ENCODE data around the gene ILF2.

ILF2 gene

GRCh38 chr1:153652805-153653500 lies 17.8 kb downstream of the ILF2 start:
- H3K4me3 ChIP-seq (ENCODE audit: low read length in 2 of 2): no peak overlapping the region
- no peak for DNase-seq (ENCODE audit: low spot score)
- WGBS, 2 donors (ENCODE audit: extremely low coverage in 2 of 2, insufficient read length in 2 of 2, insufficient replicate concordance in 1 of 2): no CpG with 5 or more reads among the region's 3 CpGs
- H4K91ac ChIP-seq (ENCODE audit: low read depth, low read length, poor library complexity): no peak overlapping the region
- H3K9ac ChIP-seq (ENCODE audit: low read depth, low read length, poor library complexity): no peak overlapping the region
- H2BK12ac ChIP-seq (ENCODE audit: low read length): no peak overlapping the region
- H3K27ac ChIP-seq (replicated peaks; ENCODE audit: low read length): no peak overlapping the region
- H3K79me1 ChIP-seq (ENCODE audit: low read depth, low read length): no peaks in the 10 kb centered on the region
- peaks cover 0 to 2% of the 10 kb centered on the region in 2 donors for H3K4me1 ChIP-seq (ENCODE audit: control insufficient read depth in 2 of 2, insufficient read depth in 1 of 2, low read depth in 1 of 2, low read length in 2 of 2)
- no peak overlapping the region for H3K14ac ChIP-seq (ENCODE audit: low read length)
- H2AFZ ChIP-seq (ENCODE audit: low read length): no peak overlapping the region
- no peak overlapping the region for H2AK5ac ChIP-seq (ENCODE audit: low read depth, low read length)
- H3K9me3 ChIP-seq (replicated peaks in 1 of 2; ENCODE audit: control insufficient read depth in 2 of 2, insufficient read depth in 1 of 2, low read depth in 1 of 2, low read length in 2 of 2): no peaks in the 10 kb centered on the region
- H3K18ac ChIP-seq (ENCODE audit: low read length): no peak overlapping the region
- H2BK120ac ChIP-seq (ENCODE audit: low read depth, low read length): no peak overlapping the region
- H2BK15ac ChIP-seq (ENCODE audit: low read length): no peak overlapping the region
- no peaks in the 10 kb centered on the region for H3K36me3 ChIP-seq (replicated peaks in 1 of 2; ENCODE audit: control insufficient read depth in 2 of 2, insufficient read depth in 2 of 2, low read length in 2 of 2)
- no peak overlapping the region for H3K23ac ChIP-seq (ENCODE audit: low read depth, low read length, poor library complexity)
- no peak overlapping the region for H3K4me2 ChIP-seq (ENCODE audit: insufficient read depth, low read length, poor library complexity, severe bottlenecking)
- H3K27me3 ChIP-seq (ENCODE audit: control insufficient read depth in 3 of 3, insufficient read depth in 3 of 3, low read depth in 1 of 3, low read length in 3 of 3): no peaks in the 10 kb centered on the region
- no peak overlapping the region for H3K4ac ChIP-seq (ENCODE audit: low read length)
- H4K8ac ChIP-seq (ENCODE audit: low read depth, low read length): no peak overlapping the region
- no peak overlapping the region for H2BK5ac ChIP-seq (ENCODE audit: low read length)

GRCh38 chr1:153651771-153652170 lies 19.0 kb downstream of the ILF2 start:
- WGBS, 2 donors (ENCODE audit: extremely low coverage in 2 of 2, insufficient read length in 2 of 2, insufficient replicate concordance in 1 of 2): no CpG with 5 or more reads among the region's 1 CpG
- peak overlapping the region; percentile 8 for H3K18ac ChIP-seq (ENCODE audit: low read length)
- H3K27me3 ChIP-seq (ENCODE audit: control insufficient read depth in 3 of 3, insufficient read depth in 3 of 3, low read depth in 1 of 3, low read length in 3 of 3): no peaks in the 10 kb centered on the region
- peaks cover 0 to 8% of the 10 kb centered on the region in 2 donors for H3K36me3 ChIP-seq (replicated peaks in 1 of 2; ENCODE audit: control insufficient read depth in 2 of 2, insufficient read depth in 2 of 2, low read length in 2 of 2)
- H2BK15ac ChIP-seq (ENCODE audit: low read length): no peak overlapping the region
- peak overlapping the region; percentile 12 for H3K9ac ChIP-seq (ENCODE audit: low read depth, low read length, poor library complexity)
- H2BK12ac ChIP-seq (ENCODE audit: low read length): no peak overlapping the region
- H3K14ac ChIP-seq (ENCODE audit: low read length): no peak overlapping the region
- peak overlapping the region in 1 of 2 donors; percentile 33 for H3K4me3 ChIP-seq (ENCODE audit: low read length in 2 of 2)
- no peak overlapping the region for H4K91ac ChIP-seq (ENCODE audit: low read depth, low read length, poor library complexity)
- H3K4me2 ChIP-seq (ENCODE audit: insufficient read depth, low read length, poor library complexity, severe bottlenecking): no peak overlapping the region
- H3K4ac ChIP-seq (ENCODE audit: low read length): no peak overlapping the region
- no peaks in the 10 kb centered on the region for H3K79me1 ChIP-seq (ENCODE audit: low read depth, low read length)
- no peak overlapping the region for H2AFZ ChIP-seq (ENCODE audit: low read length)
- H3K9me3 ChIP-seq (replicated peaks in 1 of 2; ENCODE audit: control insufficient read depth in 2 of 2, insufficient read depth in 1 of 2, low read depth in 1 of 2, low read length in 2 of 2): no peaks in the 10 kb centered on the region
- H3K23ac ChIP-seq (ENCODE audit: low read depth, low read length, poor library complexity): no peak overlapping the region
- H3K27ac ChIP-seq (replicated peaks; ENCODE audit: low read length): no peak overlapping the region
- no peak for DNase-seq (ENCODE audit: low spot score)
- peak overlapping the region; percentile 68 for H2AK5ac ChIP-seq (ENCODE audit: low read depth, low read length)
- no peak overlapping the region for H2BK120ac ChIP-seq (ENCODE audit: low read depth, low read length)
- H3K4me1 ChIP-seq (ENCODE audit: control insufficient read depth in 2 of 2, insufficient read depth in 1 of 2, low read depth in 1 of 2, low read length in 2 of 2): peaks cover 0 to 3% of the 10 kb centered on the region in 2 donors
- H4K8ac ChIP-seq (ENCODE audit: low read depth, low read length): no peak overlapping the region
- no peak overlapping the region for H2BK5ac ChIP-seq (ENCODE audit: low read length)

GRCh38 chr1:153649863-153650235 lies 20.9 kb downstream of the ILF2 start:
- Histone ChIP-seq H3K4me1 (ENCODE audit: control insufficient read depth in 2 of 2, insufficient read depth in 1 of 2, low read depth in 1 of 2, low read length in 2 of 2) (peaks cover 0 to 3% of the 10 kb centered on the region in 2 donors), H3K4me3 (ENCODE audit: low read length in 2 of 2) (peak overlapping the region in 1 of 2 donors; percentile 44)
- DNase-seq (ENCODE audit: low spot score): no peak

DNA sequence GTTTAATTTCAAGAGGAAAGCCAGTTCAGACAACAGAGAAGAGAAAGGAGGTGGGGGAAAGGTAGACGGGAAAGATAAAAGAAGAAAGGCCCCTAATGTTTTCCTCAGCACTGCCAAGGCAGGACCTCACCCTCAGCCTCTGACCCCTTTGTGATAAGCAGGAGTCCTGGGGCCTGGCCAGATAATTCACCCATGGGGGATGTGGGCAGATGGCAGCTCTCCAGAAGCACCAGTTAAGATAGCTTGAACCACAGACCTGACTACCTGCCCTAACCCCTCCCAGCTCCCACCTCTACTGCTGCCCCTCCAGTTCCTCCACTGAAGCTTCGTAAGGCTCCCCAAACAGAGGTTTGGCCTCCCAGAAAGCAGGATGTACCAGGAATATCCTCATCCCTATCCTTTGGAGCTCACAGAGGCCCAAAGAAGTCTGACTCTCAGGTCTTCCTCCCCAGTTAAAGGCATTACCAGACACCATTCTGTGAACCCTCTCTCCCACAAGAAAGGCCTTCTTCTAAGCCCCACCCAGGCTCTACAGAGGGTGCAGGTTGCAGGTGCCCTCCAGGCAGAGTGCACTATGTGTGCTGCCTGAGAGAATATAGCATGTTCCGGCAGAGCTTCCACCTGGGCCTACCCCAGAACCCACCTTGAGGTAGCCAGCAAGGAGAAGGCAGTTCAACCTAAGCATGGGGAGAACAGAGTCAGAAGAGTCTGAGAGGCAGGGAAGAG lies 21.5 kb downstream of the ILF2 start:
- Histone ChIP-seq H3K4me3 (ENCODE audit: low read length in 2 of 2) (no peak overlapping the region), H3K14ac (ENCODE audit: low read length) (no peak overlapping the region), H3K23ac (ENCODE audit: low read depth, low read length, poor library complexity) (no peak overlapping the region), H3K4me1 (ENCODE audit: control insufficient read depth in 2 of 2, insufficient read depth in 1 of 2, low read depth in 1 of 2, low read length in 2 of 2) (peaks cover 0 to 3% of the 10 kb centered on the region in 2 donors), H3K79me1 (ENCODE audit: low read depth, low read length) (no peaks in the 10 kb centered on the region), H3K9ac (ENCODE audit: low read depth, low read length, poor library complexity) (no peak overlapping the region), H3K18ac (ENCODE audit: low read length) (no peak overlapping the region), H2BK15ac (ENCODE audit: low read length) (no peak overlapping the region), H4K8ac (ENCODE audit: low read depth, low read length) (no peak overlapping the region), H2BK120ac (ENCODE audit: low read depth, low read length) (no peak overlapping the region), H2AFZ (ENCODE audit: low read length) (no peak overlapping the region), H3K4ac (ENCODE audit: low read length) (no peak overlapping the region), H3K27ac (replicated peaks; ENCODE audit: low read length) (no peak overlapping the region), H2AK5ac (ENCODE audit: low read depth, low read length) (peak overlapping the region; percentile 12), H3K27me3 (ENCODE audit: control insufficient read depth in 3 of 3, insufficient read depth in 3 of 3, low read depth in 1 of 3, low read length in 3 of 3) (no peaks in the 10 kb centered on the region), H2BK5ac (ENCODE audit: low read length) (peak overlapping the region; percentile 5), H2BK12ac (ENCODE audit: low read length) (no peak overlapping the region), H3K4me2 (ENCODE audit: insufficient read depth, low read length, poor library complexity, severe bottlenecking) (no peak overlapping the region), H3K36me3 (replicated peaks in 1 of 2; ENCODE audit: control insufficient read depth in 2 of 2, insufficient read depth in 2 of 2, low read length in 2 of 2) (peaks cover 12 to 33% of the 10 kb centered on the region in 2 donors), H3K9me3 (replicated peaks in 1 of 2; ENCODE audit: control insufficient read depth in 2 of 2, insufficient read depth in 1 of 2, low read depth in 1 of 2, low read length in 2 of 2) (no peaks in the 10 kb centered on the region), H4K91ac (ENCODE audit: low read depth, low read length, poor library complexity) (no peak overlapping the region)
- DNase-seq (ENCODE audit: low spot score): no peak
- WGBS, 2 donors (ENCODE audit: extremely low coverage in 2 of 2, insufficient read length in 2 of 2, insufficient replicate concordance in 1 of 2): no CpG with 5 or more reads among the region's 3 CpGs

More at GRCh38 chr1:153649863-153650235, 20.9 kb downstream of the ILF2 start:
- no peak overlapping the region for H3K14ac ChIP-seq (ENCODE audit: low read length)
- no peak overlapping the region for H3K4ac ChIP-seq (ENCODE audit: low read length)
- H3K79me1 ChIP-seq (ENCODE audit: low read depth, low read length): no peaks in the 10 kb centered on the region
- H2BK5ac ChIP-seq (ENCODE audit: low read length): no peak overlapping the region
- no peak overlapping the region for H2BK12ac ChIP-seq (ENCODE audit: low read length)
- H2BK15ac ChIP-seq (ENCODE audit: low read length): no peak overlapping the region
- H2BK120ac ChIP-seq (ENCODE audit: low read depth, low read length): no peak overlapping the region
- no peak overlapping the region for H4K91ac ChIP-seq (ENCODE audit: low read depth, low read length, poor library complexity)
- no peak overlapping the region for H3K23ac ChIP-seq (ENCODE audit: low read depth, low read length, poor library complexity)
- no peaks in the 10 kb centered on the region for H3K27me3 ChIP-seq (ENCODE audit: control insufficient read depth in 3 of 3, insufficient read depth in 3 of 3, low read depth in 1 of 3, low read length in 3 of 3)
- no peak overlapping the region for H3K27ac ChIP-seq (replicated peaks; ENCODE audit: low read length)
- H3K4me2 ChIP-seq (ENCODE audit: insufficient read depth, low read length, poor library complexity, severe bottlenecking): no peak overlapping the region
- H2AK5ac ChIP-seq (ENCODE audit: low read depth, low read length): no peak overlapping the region
- no peak overlapping the region for H2AFZ ChIP-seq (ENCODE audit: low read length)
- peaks cover 11 to 27% of the 10 kb centered on the region in 2 donors for H3K36me3 ChIP-seq (replicated peaks in 1 of 2; ENCODE audit: control insufficient read depth in 2 of 2, insufficient read depth in 2 of 2, low read length in 2 of 2)
- no peak overlapping the region for H3K18ac ChIP-seq (ENCODE audit: low read length)
- no peak overlapping the region for H4K8ac ChIP-seq (ENCODE audit: low read depth, low read length)
- H3K9ac ChIP-seq (ENCODE audit: low read depth, low read length, poor library complexity): no peak overlapping the region
- no CpG with 5 or more reads among the region's 2 CpGs for WGBS, 2 donors (ENCODE audit: extremely low coverage in 2 of 2, insufficient read length in 2 of 2, insufficient replicate concordance in 1 of 2)
- no peaks in the 10 kb centered on the region for H3K9me3 ChIP-seq (replicated peaks in 1 of 2; ENCODE audit: control insufficient read depth in 2 of 2, insufficient read depth in 1 of 2, low read depth in 1 of 2, low read length in 2 of 2)

Measured in neuronal stem cell (in vitro differentiated cells).